GM12864 (cell line): ENCODE results near the gene UBR7.

ENCODE experiments used
- DNase-seq: peaks from one replicate; pipeline ENCODE4 v3.0.0-alpha.2; 2011; ENCODE audit warnings: low read depth
- H3K4me3 ChIP-seq: 2 replicates; pipeline ENCODE4 v1.5.1; 2011; ENCODE audit warnings: mild to moderate bottlenecking, low read depth, low read length, control low read depth
- TF ChIP-seq, protein P1 (sequence below): IDR thresholded peaks from 2 replicates; pipeline ENCODE4 v1.5.1; 2011; ENCODE audit warnings: low read depth, mild to moderate bottlenecking, moderate library complexity, low read length, control low read depth, inconsistent platforms; ENCODE audit errors: missing control alignments

Gene UBR7

GRCh38 chr14:93245764-93246420 lies 38.8 kb downstream of the UBR7 start:
- TF ChIP-seq, protein P1, sequence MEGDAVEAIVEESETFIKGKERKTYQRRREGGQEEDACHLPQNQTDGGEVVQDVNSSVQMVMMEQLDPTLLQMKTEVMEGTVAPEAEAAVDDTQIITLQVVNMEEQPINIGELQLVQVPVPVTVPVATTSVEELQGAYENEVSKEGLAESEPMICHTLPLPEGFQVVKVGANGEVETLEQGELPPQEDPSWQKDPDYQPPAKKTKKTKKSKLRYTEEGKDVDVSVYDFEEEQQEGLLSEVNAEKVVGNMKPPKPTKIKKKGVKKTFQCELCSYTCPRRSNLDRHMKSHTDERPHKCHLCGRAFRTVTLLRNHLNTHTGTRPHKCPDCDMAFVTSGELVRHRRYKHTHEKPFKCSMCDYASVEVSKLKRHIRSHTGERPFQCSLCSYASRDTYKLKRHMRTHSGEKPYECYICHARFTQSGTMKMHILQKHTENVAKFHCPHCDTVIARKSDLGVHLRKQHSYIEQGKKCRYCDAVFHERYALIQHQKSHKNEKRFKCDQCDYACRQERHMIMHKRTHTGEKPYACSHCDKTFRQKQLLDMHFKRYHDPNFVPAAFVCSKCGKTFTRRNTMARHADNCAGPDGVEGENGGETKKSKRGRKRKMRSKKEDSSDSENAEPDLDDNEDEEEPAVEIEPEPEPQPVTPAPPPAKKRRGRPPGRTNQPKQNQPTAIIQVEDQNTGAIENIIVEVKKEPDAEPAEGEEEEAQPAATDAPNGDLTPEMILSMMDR: no peak
- no peak for DNase-seq
- no peak overlapping the region for H3K4me3 ChIP-seq

DNA sequence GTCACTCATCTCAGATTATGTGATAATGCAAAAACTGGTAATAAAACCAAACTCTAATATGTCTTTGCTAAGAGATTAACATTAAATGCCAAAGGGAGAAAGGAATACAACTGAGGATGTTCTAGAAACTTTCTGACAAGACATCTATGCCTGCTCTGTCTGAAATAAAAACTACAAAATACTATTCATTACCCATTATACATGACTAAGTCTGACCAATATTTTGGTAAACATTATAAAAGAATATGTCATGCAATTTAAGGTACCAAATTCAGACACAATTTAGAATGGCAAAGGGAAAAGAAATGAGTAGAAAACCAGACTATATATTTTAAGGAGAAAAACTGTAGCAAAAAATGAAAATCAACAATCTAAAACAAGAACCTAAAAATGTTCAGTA lies 39.5 kb downstream of the UBR7 start:
- DNase-seq: no peak
- no peak overlapping the region for H3K4me3 ChIP-seq
- TF ChIP-seq, protein P1: no peak

- H3K4me3 ChIP-seq: no peak overlapping the region
- TF ChIP-seq, protein P1: no peak
- DNase-seq: no peak
Measured at GRCh38 chr14:93249128-93249831, 42.2 kb downstream of the UBR7 start.

DNA sequence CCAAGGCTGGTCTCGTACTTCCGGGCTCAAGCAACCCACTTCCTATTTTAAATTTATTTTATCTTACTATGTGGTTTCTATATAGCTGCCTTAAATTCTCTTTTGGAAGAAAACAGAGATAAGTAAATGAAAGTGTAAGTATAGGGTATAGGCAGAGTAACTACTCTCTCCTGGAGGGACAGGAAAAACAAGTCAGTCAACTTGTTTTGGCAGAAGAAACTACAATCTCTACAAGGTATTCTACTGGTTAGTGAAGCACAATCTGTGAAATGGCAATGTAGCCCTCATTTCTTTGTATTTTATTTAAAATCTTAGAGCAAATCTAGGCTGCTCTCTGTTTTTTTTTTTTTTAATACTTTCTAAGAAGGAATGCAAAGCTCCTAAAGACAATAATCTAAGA lies 55.4 kb downstream of the UBR7 start:
- DNase-seq: no peak
- TF ChIP-seq, protein P1: no peak
- H3K4me3 ChIP-seq: no peak overlapping the region

- no peak overlapping the region for H3K4me3 ChIP-seq
- TF ChIP-seq, protein P1: no peak
- no peak for DNase-seq
Measured at GRCh38 chr14:93263416-93263815, 56.4 kb downstream of the UBR7 start.

GRCh38 chr14:93266127-93266526 lies 59.1 kb downstream of the UBR7 start:
- DNase-seq: no peak
- H3K4me3 ChIP-seq: no peak overlapping the region
- TF ChIP-seq, protein P1: no peak

- H3K4me3 ChIP-seq: no peak overlapping the region
- no peak for DNase-seq
- TF ChIP-seq, protein P1: no peak
Measured at GRCh38 chr14:93267149-93267711, 60.2 kb downstream of the UBR7 start.
